ENCODE measurements around the gene WDR62. TPM values are rescaled to one million over a fixed set of nuclear protein-coding genes. Genes with fewer than 3 reads are reported as not detected.

The WDR62 gene
- total and polyA plus RNA-seq, 4 donors, result 0.86 to 2.2 (median 1.7) TPM

GRCh38 chr19:36150586-36150985, 95.9 kb downstream of the WDR62 start:
- ATAC-seq (ENCODE audit: insufficient read depth, low FRiP score), result no peak
- Histone ChIP-seq H3K36me3 (ENCODE audit: control insufficient read depth in 4 of 4, insufficient read depth in 4 of 4, low read length in 4 of 4) (peaks cover 6 to 49% (median 30%) of the 10 kb centered on the region in 4 donors), H3K9me3 (ENCODE audit: control insufficient read depth in 4 of 4, insufficient read depth in 3 of 4, low read length in 3 of 4) (no peaks in the 10 kb centered on the region), H3K4me1 (ENCODE audit: control insufficient read depth in 5 of 5, insufficient read depth in 5 of 5, low read length in 5 of 5) (peaks cover 0 to 15% (median 9%) of the 10 kb centered on the region in 5 donors), H3K4me3 (no peak overlapping the region), H3K27me3 (ENCODE audit: control insufficient read depth in 3 of 3, insufficient read depth in 3 of 3, low read length in 2 of 3) (no peaks in the 10 kb centered on the region), H3K9ac (ENCODE audit: insufficient read depth in 1 of 2, low read length in 2 of 2) (peak overlapping the region in 1 of 2 donors; percentile 49), H3K27ac (ENCODE audit: low read depth in 1 of 2, low read length in 1 of 2) (peak overlapping the region; percentile 95 to 99)
- no peak for TF ChIP-seq CTCF (IDR thresholded peaks at IDR 0.05; ENCODE audit: control extremely low read depth, extremely low read depth)
- WGBS, 2 donors, result 75 to 76% methylated on average over 5 of the region's 5 CpGs
- no peak for DNase-seq

- ATAC-seq (ENCODE audit: insufficient read depth, low FRiP score) (peak; percentile 66), DNase-seq (peak; percentile 81 to 92 (median 86))
- 64 to 69% methylated on average over 47 of the region's 47 CpGs for whole genome bisulfite sequencing, 2 donors
- no peaks in the 10 kb centered on the region for H3K9me3 ChIP-seq (ENCODE audit: control insufficient read depth in 4 of 4, insufficient read depth in 3 of 4, low read length in 3 of 4)
- H3K36me3 ChIP-seq (ENCODE audit: control insufficient read depth in 4 of 4, insufficient read depth in 4 of 4, low read length in 4 of 4), result peaks cover 0 to 42% (median 22%) of the 10 kb centered on the region in 4 donors
- H3K4me1 ChIP-seq (ENCODE audit: control insufficient read depth in 5 of 5, insufficient read depth in 5 of 5, low read length in 5 of 5), result peaks cover 0 to 15% (median 9%) of the 10 kb centered on the region in 5 donors
- peak overlapping the region; percentile 51 for H3K4me3 ChIP-seq
- TF ChIP-seq CTCF (IDR thresholded peaks at IDR 0.05; ENCODE audit: control extremely low read depth, extremely low read depth), result no peak
- peak overlapping the region; percentile 49 to 68 for H3K9ac ChIP-seq (ENCODE audit: insufficient read depth in 1 of 2, low read length in 2 of 2)
- H3K27me3 ChIP-seq (ENCODE audit: control insufficient read depth in 3 of 3, insufficient read depth in 3 of 3, low read length in 2 of 3), result no peaks in the 10 kb centered on the region
- H3K27ac ChIP-seq (ENCODE audit: low read depth in 1 of 2, low read length in 1 of 2), result peak overlapping the region; percentile 95 to 99
Measured at GRCh38 chr19:36151144-36152018, 96.7 kb downstream of the WDR62 start.

- ATAC-seq (ENCODE audit: insufficient read depth, low FRiP score) (no peak), DNase-seq (peak in 1 of 3 donors; percentile 27)
- Histone ChIP-seq H3K4me1 (ENCODE audit: control insufficient read depth in 5 of 5, insufficient read depth in 5 of 5, low read length in 5 of 5) (peaks cover 0 to 15% (median 9%) of the 10 kb centered on the region in 5 donors), H3K27me3 (ENCODE audit: control insufficient read depth in 3 of 3, insufficient read depth in 3 of 3, low read length in 2 of 3) (no peaks in the 10 kb centered on the region), H3K36me3 (ENCODE audit: control insufficient read depth in 4 of 4, insufficient read depth in 4 of 4, low read length in 4 of 4) (peaks cover 0 to 36% (median 19%) of the 10 kb centered on the region in 4 donors), H3K27ac (ENCODE audit: low read depth in 1 of 2, low read length in 1 of 2) (peak overlapping the region; percentile 95 to 99), H3K9ac (ENCODE audit: insufficient read depth in 1 of 2, low read length in 2 of 2) (peak overlapping the region; percentile 46 to 68), H3K9me3 (ENCODE audit: control insufficient read depth in 4 of 4, insufficient read depth in 3 of 4, low read length in 3 of 4) (no peaks in the 10 kb centered on the region), H3K4me3 (peak overlapping the region; percentile 51)
- no peak for TF ChIP-seq CTCF (IDR thresholded peaks at IDR 0.05; ENCODE audit: control extremely low read depth, extremely low read depth)
- 49 to 63% methylated on average over 16 of the region's 16 CpGs for WGBS, 2 donors
Measured at GRCh38 chr19:36152019-36152351, 97.3 kb downstream of the WDR62 start.
